HL-60 (cell line): Measurements from ENCODE around the gene CFAP74.

Experiments
- DNase-seq, 2 experiments: peaks; one replicate each; pipeline ENCODE4 v3.0.0-alpha.2; 2010 to 2020; ENCODE audit warnings: low read depth in 1 of 2, low spot score in 1 of 2
- H3K27ac ChIP-seq: fragments of 250-450 bp; sonication (Bioruptor Pico); replicated peaks from 2 replicates; pipeline ENCODE4 v1.5.1; 2020; ENCODE audit warnings: mild to moderate bottlenecking, moderate library complexity
- H3K27me3 ChIP-seq: fragments of 250-450 bp; sonication (Bioruptor Pico); 2 replicates; pipeline ENCODE4 v1.5.1; 2021; ENCODE audit warnings: mild to moderate bottlenecking, moderate library complexity; ENCODE audit not compliant: insufficient read depth, poor library complexity, severe bottlenecking
- H3K4me3 ChIP-seq: replicated peaks from 2 replicates; pipeline ENCODE4 v1.5.1; 2011; ENCODE audit warnings: mild to moderate bottlenecking, control low read depth, low read length; ENCODE audit not compliant: insufficient read depth
- CTCF ChIP-seq: IDR thresholded peaks from one replicate; pipeline ENCODE4 v1.5.1; 2011; ENCODE audit warnings: low read length, control low read depth, inconsistent platforms; ENCODE audit not compliant: insufficient read depth
- GABPA ChIP-seq: IDR thresholded peaks from 2 replicates; pipeline ENCODE4 v1.6.1; 2012; ENCODE audit warnings: low read depth
- POLR2AphosphoS5 ChIP-seq: IDR thresholded peaks from 2 replicates; pipeline ENCODE4 v1.6.1; 2012; ENCODE audit warnings: low read depth
- REST ChIP-seq: IDR thresholded peaks from 2 replicates; pipeline ENCODE4 v1.6.1; 2012; ENCODE audit warnings: low read depth; ENCODE audit not compliant: insufficient replicate concordance
- SPI1 ChIP-seq: IDR thresholded peaks from 2 replicates; pipeline ENCODE4 v1.6.1; 2012; ENCODE audit warnings: low read depth, mild to moderate bottlenecking, borderline replicate concordance

The CFAP74 gene

GRCh38 chr1:1874901-1875300 lies 128.7 kb downstream of the CFAP74 start:
- Histone ChIP-seq H3K27ac (no peak overlapping the region), H3K27me3 (no peaks in the 10 kb centered on the region), H3K4me3 (no peak overlapping the region)
- DNase-seq: no peak
- TF ChIP-seq SPI1 (no peak), CTCF (no peak), GABPA (no peak), REST (no peak)

GRCh38 chr1:1873186-1873585 lies 130.4 kb downstream of the CFAP74 start:
- Histone ChIP-seq H3K27ac (no peak overlapping the region), H3K27me3 (no peaks in the 10 kb centered on the region), H3K4me3 (no peak overlapping the region)
- TF ChIP-seq POLR2AphosphoS5 (no peak), SPI1 (no peak), REST (no peak), CTCF (no peak), GABPA (no peak)
- DNase-seq: no peak

- DNase-seq: no peak
- H3K4me3 ChIP-seq: no peak overlapping the region
- no peak overlapping the region for H3K27ac ChIP-seq
- no peak for TF ChIP-seq GABPA
- TF ChIP-seq CTCF: no peak
- no peak; the same call in 1 of the 2 replicates for TF ChIP-seq POLR2AphosphoS5
- TF ChIP-seq REST: no peak
- no peak for TF ChIP-seq SPI1
- no peaks in the 10 kb centered on the region for H3K27me3 ChIP-seq
These were observed 131.1 kb downstream of the CFAP74 start for GRCh38 chr1:1872329-1872994.
